Measurements from ENCODE around the gene RAPGEF4.

Gene RAPGEF4

DNA sequence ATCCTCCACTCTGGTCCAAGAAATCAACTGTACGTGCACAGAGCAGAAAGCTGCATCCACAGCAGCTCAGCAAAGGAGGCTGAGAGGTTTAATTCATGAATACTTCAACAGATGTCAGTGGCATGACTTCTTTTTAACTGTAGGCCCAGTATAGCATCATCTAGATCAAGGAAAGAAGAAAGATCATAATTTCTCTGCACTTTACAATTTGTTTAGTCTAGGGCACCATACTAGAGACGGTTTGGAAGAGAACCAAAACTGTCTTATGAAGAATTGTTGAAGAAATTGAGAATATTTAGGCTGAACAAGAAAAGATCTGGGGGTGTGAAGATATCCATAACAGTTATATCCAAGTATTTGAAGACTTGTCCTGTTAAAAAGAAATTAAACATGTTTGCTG, 309.5 kb downstream of the RAPGEF4 start:
- TF ChIP-seq, protein P1, sequence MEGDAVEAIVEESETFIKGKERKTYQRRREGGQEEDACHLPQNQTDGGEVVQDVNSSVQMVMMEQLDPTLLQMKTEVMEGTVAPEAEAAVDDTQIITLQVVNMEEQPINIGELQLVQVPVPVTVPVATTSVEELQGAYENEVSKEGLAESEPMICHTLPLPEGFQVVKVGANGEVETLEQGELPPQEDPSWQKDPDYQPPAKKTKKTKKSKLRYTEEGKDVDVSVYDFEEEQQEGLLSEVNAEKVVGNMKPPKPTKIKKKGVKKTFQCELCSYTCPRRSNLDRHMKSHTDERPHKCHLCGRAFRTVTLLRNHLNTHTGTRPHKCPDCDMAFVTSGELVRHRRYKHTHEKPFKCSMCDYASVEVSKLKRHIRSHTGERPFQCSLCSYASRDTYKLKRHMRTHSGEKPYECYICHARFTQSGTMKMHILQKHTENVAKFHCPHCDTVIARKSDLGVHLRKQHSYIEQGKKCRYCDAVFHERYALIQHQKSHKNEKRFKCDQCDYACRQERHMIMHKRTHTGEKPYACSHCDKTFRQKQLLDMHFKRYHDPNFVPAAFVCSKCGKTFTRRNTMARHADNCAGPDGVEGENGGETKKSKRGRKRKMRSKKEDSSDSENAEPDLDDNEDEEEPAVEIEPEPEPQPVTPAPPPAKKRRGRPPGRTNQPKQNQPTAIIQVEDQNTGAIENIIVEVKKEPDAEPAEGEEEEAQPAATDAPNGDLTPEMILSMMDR (IDR thresholded peaks at IDR 0.05; ENCODE audit: low read depth, low read length, missing control alignments) = no peak
- no peak overlapping the region for H3K4me3 ChIP-seq (replicated peaks; ENCODE audit: low read depth, low read length)
- no peak for DNase-seq (ENCODE audit: extremely low read depth, low read depth)

DNA sequence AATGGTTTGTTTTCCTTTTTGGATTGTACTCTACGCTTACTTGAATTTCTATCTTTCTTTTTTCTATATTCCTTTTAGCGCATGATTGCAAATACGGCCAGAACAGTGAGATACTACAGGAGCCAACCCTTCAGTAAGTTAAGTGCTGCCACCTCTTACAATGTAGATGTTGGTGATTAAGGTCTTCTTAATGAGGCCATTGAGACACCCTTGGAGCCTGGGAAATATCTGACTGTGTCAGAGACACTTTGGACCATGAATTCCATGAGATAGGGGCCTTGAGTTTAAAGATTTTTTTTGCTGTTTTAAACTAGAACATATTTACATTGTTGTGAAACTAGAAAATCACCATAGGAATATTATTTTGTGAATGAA, 312.9 kb downstream of the RAPGEF4 start:
- TF ChIP-seq, protein P1 (IDR thresholded peaks at IDR 0.05; ENCODE audit: low read depth, low read length, missing control alignments) = no peak
- no peak overlapping the region for H3K4me3 ChIP-seq (replicated peaks; ENCODE audit: low read depth, low read length)
- no peak for DNase-seq (ENCODE audit: extremely low read depth, low read depth)

DNA sequence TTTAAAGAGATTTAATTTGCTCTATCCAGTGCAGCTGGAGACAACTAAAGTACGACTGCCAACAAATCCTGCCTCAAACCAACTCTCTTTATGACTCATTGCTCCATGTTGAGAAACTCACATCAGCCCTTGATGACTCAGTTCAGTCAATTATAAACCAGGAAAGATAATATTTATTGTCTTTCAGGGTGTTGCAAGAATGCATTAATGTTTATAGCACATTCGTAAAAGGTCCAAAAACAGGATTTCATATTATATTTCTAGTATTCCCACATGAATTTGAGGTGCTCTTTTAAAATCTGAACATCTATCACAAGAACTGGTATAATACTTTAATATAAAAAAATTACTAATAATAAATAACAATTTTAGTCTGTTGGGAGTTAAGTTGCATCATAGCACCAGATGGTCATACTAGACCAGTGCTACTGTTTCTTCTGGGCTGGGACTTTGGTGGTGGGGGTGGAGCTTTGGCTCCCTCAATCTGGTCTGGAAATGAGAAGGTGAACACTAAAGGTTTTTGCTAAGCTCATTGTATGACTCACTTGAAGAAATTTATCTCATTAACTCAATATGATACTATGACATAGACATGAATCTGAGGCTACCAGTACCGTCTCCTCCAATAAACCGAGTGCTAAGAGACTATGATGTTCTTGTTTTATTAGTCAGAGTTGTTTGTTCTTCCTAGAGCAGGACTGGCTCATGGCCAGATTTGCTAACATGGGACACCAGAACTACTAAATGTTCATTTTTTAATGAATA, 313.4 kb downstream of the RAPGEF4 start:
- TF ChIP-seq, protein P1 (IDR thresholded peaks at IDR 0.05; ENCODE audit: low read depth, low read length, missing control alignments) = no peak
- DNase-seq (ENCODE audit: extremely low read depth, low read depth) = peak; percentile 91
- no peak overlapping the region for H3K4me3 ChIP-seq (replicated peaks; ENCODE audit: low read depth, low read length)

DNA sequence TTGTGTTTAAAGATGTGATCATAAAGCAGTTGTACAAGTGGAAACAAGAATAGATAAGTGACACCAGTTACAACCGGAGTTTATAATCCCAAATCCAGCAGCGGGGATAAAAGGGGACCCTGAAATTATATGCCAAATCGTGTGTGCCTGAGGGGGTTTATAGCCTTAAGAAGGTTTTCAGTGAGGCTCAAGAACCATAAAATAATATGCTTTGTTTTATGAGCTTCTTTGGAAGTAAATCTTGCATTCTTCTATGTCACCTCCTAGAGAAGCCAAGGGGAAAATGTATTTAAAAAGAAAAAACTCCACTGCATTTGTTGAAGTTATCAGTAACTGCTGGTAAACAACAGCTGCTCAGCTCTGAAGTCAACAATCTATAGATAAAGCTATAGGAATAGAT, 314.2 kb downstream of the RAPGEF4 start:
- no peak overlapping the region for H3K4me3 ChIP-seq (replicated peaks; ENCODE audit: low read depth, low read length)
- TF ChIP-seq, protein P1 (IDR thresholded peaks at IDR 0.05; ENCODE audit: low read depth, low read length, missing control alignments) = no peak
- no peak for DNase-seq (ENCODE audit: extremely low read depth, low read depth)

- TF ChIP-seq, protein P1 (IDR thresholded peaks at IDR 0.05; ENCODE audit: low read depth, low read length, missing control alignments) = no peak
- DNase-seq (ENCODE audit: extremely low read depth, low read depth) = no peak
Observed at GRCh38 chr2:173050684-173051083, 315.0 kb downstream of the RAPGEF4 start.

GRCh38 chr2:173051463-173052215, 316.0 kb downstream of the RAPGEF4 start:
- no peak overlapping the region for H3K4me3 ChIP-seq (replicated peaks; ENCODE audit: low read depth, low read length)
- DNase-seq (ENCODE audit: extremely low read depth, low read depth) = no peak
- TF ChIP-seq, protein P1 (IDR thresholded peaks at IDR 0.05; ENCODE audit: low read depth, low read length, missing control alignments) = no peak

More at GRCh38 chr2:173050684-173051083, 315.0 kb downstream of the RAPGEF4 start:
- H3K4me3 ChIP-seq (replicated peaks; ENCODE audit: low read depth, low read length) = no peak overlapping the region

Measured in HFF-Myc (cell line).